IPS-NIHi7 (cell line): ENCODE data around the gene TAL1.
"Not testable (repeated sequence)": the region's sequence is repeated elsewhere in the genome, so short reads cannot be mapped to it uniquely, and the experiment has no call there.

ENCODE experiments used
- DNase-seq: peaks from one replicate; pipeline ENCODE4 v3.0.0; 2012; ENCODE audit warnings: mixed read lengths; ENCODE audit errors: extremely low spot score

TAL1 gene

GRCh38 chr1:47212636-47213229 is 19.3 kb downstream of the TAL1 start:
- DNase-seq, result no peak

GRCh38 chr1:47211796-47212269 is 20.2 kb downstream of the TAL1 start:
- DNase-seq, result no peak

- no peak for DNase-seq
Observed at GRCh38 chr1:47210666-47211065, 21.4 kb downstream of the TAL1 start.

- DNase-seq, result no peak
Observed at GRCh38 chr1:47209725-47210325, 22.2 kb downstream of the TAL1 start.

- no peak for DNase-seq
Observed at GRCh38 chr1:47209091-47209490, 22.9 kb downstream of the TAL1 start.

- DNase-seq, result peak; percentile 81
Observed at GRCh38 chr1:47208374-47208850, 23.6 kb downstream of the TAL1 start.

GRCh38 chr1:47207803-47208373 is 24.1 kb downstream of the TAL1 start:
- no peak for DNase-seq

- no peak for DNase-seq
Observed at GRCh38 chr1:47205918-47206317, 26.1 kb downstream of the TAL1 start.

GRCh38 chr1:47203504-47203903 is 28.5 kb downstream of the TAL1 start:
- DNase-seq, result not testable (repeated sequence)

GRCh38 chr1:47201179-47201578 is 30.8 kb downstream of the TAL1 start:
- no peak for DNase-seq

GRCh38 chr1:47198214-47198613 is 33.8 kb downstream of the TAL1 start:
- DNase-seq, result no peak

GRCh38 chr1:47196622-47197021 is 35.4 kb downstream of the TAL1 start:
- DNase-seq, result peak; percentile 46

GRCh38 chr1:47195981-47196380 is 36.0 kb downstream of the TAL1 start:
- DNase-seq, result not testable (repeated sequence)

GRCh38 chr1:47194311-47194710 is 37.7 kb downstream of the TAL1 start:
- DNase-seq, result no peak

- not testable (repeated sequence) for DNase-seq
Observed at GRCh38 chr1:47193496-47193895, 38.5 kb downstream of the TAL1 start.

GRCh38 chr1:47192458-47193384 is 39.3 kb downstream of the TAL1 start:
- peak; percentile 92 for DNase-seq

GRCh38 chr1:47191940-47192457 is 40.0 kb downstream of the TAL1 start:
- DNase-seq, result no peak

- DNase-seq, result no peak
Observed at GRCh38 chr1:47190857-47191256, 41.2 kb downstream of the TAL1 start.

- no peak for DNase-seq
Observed at GRCh38 chr1:47190509-47190855, 41.5 kb downstream of the TAL1 start.

- DNase-seq, result peak; percentile 58
Observed at GRCh38 chr1:47189844-47190508, 42.0 kb downstream of the TAL1 start, which contains the start of gene PDZK1IP1. TSS of gene PDZK1IP1 (minus strand) at chr1:47190036. CDS start at chr1:47189932, 104 bp downstream.
